B cell (primary cell): ENCODE data around the gene RNF7. TPM values are rescaled to one million over a fixed set of nuclear protein-coding genes. Genes with fewer than 3 reads are reported as not detected.

ENCODE experiments used
- ATAC-seq: fragments of 200-7000 bp; cut with Tn5 transposase; one replicate; pipeline ENCODE4 v1.10.0; 2021; ENCODE audit warnings: low read depth, mild to moderate bottlenecking, moderate number of reproducible peaks, moderate library complexity
- CTCF ChIA-PET: fragments of 350-600 bp; sonication (Branson Sonifier 250); formaldehyde crosslinking; loops from one replicate; lab custom pipeline; 2021; ENCODE audit warnings: antibody characterized with exemption, inconsistent platforms; lab: Charles Lee
- POLR2A ChIA-PET: fragments of 350-600 bp; sonication (Branson Sonifier 250); formaldehyde crosslinking; loops from one replicate; lab custom pipeline; 2021; ENCODE audit warnings: antibody characterized with exemption; lab: Charles Lee
- DNase-seq: peaks from one replicate; pipeline ENCODE4 v3.0.0; 2013
- H2AFZ ChIP-seq: 2 replicates; pipeline ENCODE4 v1.6.1; 2012; ENCODE audit warnings: mild to moderate bottlenecking, low read depth, low read length; ENCODE audit not compliant: insufficient read depth, poor library complexity, severe bottlenecking
- H3K27ac ChIP-seq, 2 donors: 1 replicate in 1 of 2; 2 replicates in 1 of 2; pipeline ENCODE4 v1.5.1; 2012 to 2013; ENCODE audit warnings: low read length in 2 of 2, mild to moderate bottlenecking in 2 of 2, moderate library complexity in 1 of 2
- H3K27me3 ChIP-seq, 4 experiments: fragments of 200-600 bp in 1 of 4; sonication (generic) in 1 of 4; replicated peaks in 1 of 4; 1 replicate in 2 of 4; 2 replicates in 2 of 4; pipeline versions ENCODE4 v1.6.1 to v1.7.0; 2013 to 2016; ENCODE audit warnings: low read length in 3 of 4, mild to moderate bottlenecking in 2 of 4, mixed read lengths in 1 of 4, moderate library complexity in 1 of 4; ENCODE audit not compliant: insufficient read depth in 4 of 4, control insufficient read depth in 3 of 4; ENCODE audit errors: control extremely low read depth in 1 of 4
- H3K36me3 ChIP-seq, 2 experiments: replicated peaks in 1 of 2; 1 replicate in 1 of 2; 2 replicates in 1 of 2; pipeline versions ENCODE4 v1.6.1 to v1.7.1; 2013; ENCODE audit warnings: low read length in 1 of 2; ENCODE audit not compliant: insufficient read depth in 2 of 2, control insufficient read depth in 1 of 2; ENCODE audit errors: control extremely low read depth in 1 of 2, extremely low read depth in 1 of 2
- H3K4me1 ChIP-seq, 2 donors: fragments of 200-600 bp in 1 of 2; sonication (generic) in 1 of 2; 1 replicate in 1 of 2; 2 replicates in 1 of 2; pipeline versions ENCODE4 v1.5.1 to v1.6.1; 2013 to 2017; ENCODE audit warnings: low read length in 2 of 2; ENCODE audit not compliant: control insufficient read depth in 2 of 2, insufficient read depth in 2 of 2
- H3K4me2 ChIP-seq: replicated peaks from 2 replicates; pipeline ENCODE3; 2012; ENCODE audit warnings: mild to moderate bottlenecking, low read depth, low read length; ENCODE audit not compliant: poor library complexity, severe bottlenecking
- H3K4me3 ChIP-seq, 5 experiments: fragments of 200-600 bp in 1 of 5; sonication (generic) in 1 of 5; 1 replicate in 3 of 5; 2 replicates in 2 of 5; pipeline versions ENCODE4 v1.5.1 to v1.7.0; 2011 to 2016; ENCODE audit warnings: low read length in 4 of 5, mild to moderate bottlenecking in 4 of 5, low read depth in 2 of 5, control low read depth in 1 of 5, moderate library complexity in 1 of 5; ENCODE audit not compliant: insufficient read depth in 1 of 5; ENCODE audit errors: control extremely low read depth in 1 of 5, extremely low read depth in 1 of 5
- H3K79me2 ChIP-seq: fragments of 200-600 bp; sonication (generic); one replicate; pipeline ENCODE4 v1.6.0; 2016; ENCODE audit warnings: low read length; ENCODE audit not compliant: control insufficient read depth, insufficient read depth
- H3K9ac ChIP-seq: fragments of 200-600 bp; sonication (generic); 2 replicates; pipeline ENCODE4 v1.6.1; 2017; ENCODE audit warnings: mild to moderate bottlenecking, low read length, moderate library complexity
- H3K9me3 ChIP-seq, 3 donors: one replicate each; pipeline versions ENCODE4 v1.6.1 to v1.7.1; 2013; ENCODE audit warnings: low read length in 2 of 3; ENCODE audit not compliant: control insufficient read depth in 2 of 3, insufficient read depth in 1 of 3; ENCODE audit errors: control extremely low read depth in 1 of 3
- H4K20me1 ChIP-seq: 2 replicates; pipeline ENCODE4 v1.6.0; 2012; ENCODE audit warnings: mild to moderate bottlenecking, low read length; ENCODE audit not compliant: insufficient read depth, control insufficient read depth, poor library complexity, severe bottlenecking
- H3K27ac Mint-ChIP-seq: one replicate; pipeline ENCODE4 v1.8.0; 2021; ENCODE audit warnings: mixed read lengths
- H3K27me3 Mint-ChIP-seq: one replicate; pipeline ENCODE4 v1.8.0; 2021; ENCODE audit warnings: mixed read lengths
- H3K4me1 Mint-ChIP-seq: one replicate; pipeline ENCODE4 v1.8.0; 2021; ENCODE audit warnings: mixed read lengths
- H3K4me3 Mint-ChIP-seq: one replicate; pipeline ENCODE4 v1.8.0; 2021; ENCODE audit warnings: mixed read lengths
- H3K9me3 Mint-ChIP-seq: one replicate; pipeline ENCODE4 v1.8.0; 2022; ENCODE audit warnings: mixed read lengths; ENCODE audit not compliant: insufficient read depth
- EZH2 ChIP-seq: IDR thresholded peaks from 2 replicates; pipeline ENCODE4 v1.6.1; 2012; ENCODE audit warnings: borderline replicate concordance, low read depth, mild to moderate bottlenecking, moderate library complexity, low read length; ENCODE audit not compliant: insufficient read depth, poor library complexity, severe bottlenecking
- WGBS: methylation state at CpG from one replicate; pipeline ENCODE4 v1.1.5; 2013; ENCODE audit warnings: missing lambda C conversion rate; ENCODE audit not compliant: insufficient coverage; 5-methylcytosine and 5-hydroxymethylcytosine counted together
- intact Hi-C: fragments of 100-400 bp; cut with micrococcal nuclease; formaldehyde crosslinking; loops from one replicate; pipeline ENCODE4 v1.10.0; 2022
- polyA plus RNA-seq: library from polyadenylated mRNA; depleted of rRNA; stranded (reverse); fragments of >200 nt; gene quantifications from 2 replicates; pipeline ENCODE4 v1.2.3, GENCODE V29; 2012
- total RNA-seq, 2 donors: library from RNA; stranded (reverse); fragments of 120-200 nt in 1 of 2; gene quantifications; 1 replicate in 1 of 2; 2 replicates in 1 of 2; pipeline versions ENCODE4 v1.2.3 to v1.2.4, GENCODE V29; 2013 to 2022
- TF ChIP-seq, protein P1 (sequence below): fragments of 200-600 bp; IDR thresholded peaks from one replicate; pipeline ENCODE4 v1.8.0; 2022; ENCODE audit warnings: antibody characterized with exemption, mild to moderate bottlenecking

RNF7 gene
- total and polyA plus RNA-seq, 2 donors (not counting 1 experiment from before 2014, with no cell fraction given), result 38.0 to 40.9 TPM

- H3K4me1 ChIP-seq, result no peaks in the 10 kb centered on the region
- no peak overlapping the region for H3K4me2 ChIP-seq
- H3K36me3 ChIP-seq, result no peaks in the 10 kb centered on the region
- DNase-seq (no peak), ATAC-seq (no peak)
- Mint-ChIP-seq H3K27me3 (peaks cover 13% of the 10 kb centered on the region), H3K9me3 (no peaks in the 10 kb centered on the region), H3K27ac (no peak overlapping the region), H3K4me1 (no peaks in the 10 kb centered on the region), H3K4me3 (no peak overlapping the region)
- no peaks in the 10 kb centered on the region for H4K20me1 ChIP-seq
- no peak overlapping the region for H2AFZ ChIP-seq
- H3K9ac ChIP-seq, result no peak overlapping the region
- ChIA-PET CTCF (interaction anchor here (1.1 kb wide), 1 partner anchor 15 kb away, joined by 3 read pairs; no protein-coding TSS in a partner anchor), POLR2A (no interaction called here)
- H3K79me2 ChIP-seq, result no peaks in the 10 kb centered on the region
- intact Hi-C loops, result no loop called here
- no peak overlapping the region for H3K27ac ChIP-seq
- H3K4me3 ChIP-seq, result no peak overlapping the region
- peaks cover 0 to 2% (median 0%) of the 10 kb centered on the region in 4 experiments for H3K27me3 ChIP-seq
- TF ChIP-seq, protein P1, sequence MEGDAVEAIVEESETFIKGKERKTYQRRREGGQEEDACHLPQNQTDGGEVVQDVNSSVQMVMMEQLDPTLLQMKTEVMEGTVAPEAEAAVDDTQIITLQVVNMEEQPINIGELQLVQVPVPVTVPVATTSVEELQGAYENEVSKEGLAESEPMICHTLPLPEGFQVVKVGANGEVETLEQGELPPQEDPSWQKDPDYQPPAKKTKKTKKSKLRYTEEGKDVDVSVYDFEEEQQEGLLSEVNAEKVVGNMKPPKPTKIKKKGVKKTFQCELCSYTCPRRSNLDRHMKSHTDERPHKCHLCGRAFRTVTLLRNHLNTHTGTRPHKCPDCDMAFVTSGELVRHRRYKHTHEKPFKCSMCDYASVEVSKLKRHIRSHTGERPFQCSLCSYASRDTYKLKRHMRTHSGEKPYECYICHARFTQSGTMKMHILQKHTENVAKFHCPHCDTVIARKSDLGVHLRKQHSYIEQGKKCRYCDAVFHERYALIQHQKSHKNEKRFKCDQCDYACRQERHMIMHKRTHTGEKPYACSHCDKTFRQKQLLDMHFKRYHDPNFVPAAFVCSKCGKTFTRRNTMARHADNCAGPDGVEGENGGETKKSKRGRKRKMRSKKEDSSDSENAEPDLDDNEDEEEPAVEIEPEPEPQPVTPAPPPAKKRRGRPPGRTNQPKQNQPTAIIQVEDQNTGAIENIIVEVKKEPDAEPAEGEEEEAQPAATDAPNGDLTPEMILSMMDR, result no peak
- no peak for TF ChIP-seq EZH2
- H3K9me3 ChIP-seq, result no peaks in the 10 kb centered on the region
Observed at GRCh38 chr3:141723255-141723654, 14.8 kb upstream of the RNF7 start.

DNA sequence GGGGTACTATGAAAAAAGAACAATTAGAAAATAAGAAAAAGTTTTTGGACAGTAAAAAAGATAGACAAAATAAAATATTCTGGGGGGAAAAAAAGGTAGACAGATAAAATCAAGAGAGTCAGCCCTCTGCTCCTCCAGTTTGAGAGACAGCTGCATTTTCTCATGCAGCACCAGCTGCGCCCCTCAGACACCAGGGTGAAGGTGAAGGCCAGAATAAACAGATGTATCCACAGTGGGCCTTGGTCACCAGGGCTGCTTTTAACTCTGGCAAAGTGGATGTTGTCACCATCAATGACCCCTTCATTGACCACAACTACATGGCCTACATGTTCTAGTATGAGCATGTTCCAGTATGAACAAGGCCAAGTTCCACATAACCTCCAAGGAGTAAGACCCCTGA is 13.9 kb upstream of the RNF7 start:
- Mint-ChIP-seq H3K9me3 (no peaks in the 10 kb centered on the region), H3K4me1 (no peaks in the 10 kb centered on the region), H3K27ac (no peak overlapping the region), H3K27me3 (peaks cover 14% of the 10 kb centered on the region), H3K4me3 (no peak overlapping the region)
- no peaks in the 10 kb centered on the region for H3K79me2 ChIP-seq
- H3K27me3 ChIP-seq, result peaks cover 0 to 3% (median under 1%) of the 10 kb centered on the region in 4 experiments
- no peak overlapping the region for H2AFZ ChIP-seq
- no peaks in the 10 kb centered on the region for H4K20me1 ChIP-seq
- TF ChIP-seq, protein P1, result no peak
- no peak for TF ChIP-seq EZH2
- H3K36me3 ChIP-seq, result no peaks in the 10 kb centered on the region
- no peak overlapping the region for H3K4me3 ChIP-seq
- ChIA-PET CTCF (interaction anchor here (1.1 kb wide), 1 partner anchor 15 kb away, joined by 3 read pairs; no protein-coding TSS in a partner anchor), POLR2A (no interaction called here)
- DNase-seq (no peak), ATAC-seq (no peak)
- intact Hi-C loops, result no loop called here
- 100% methylated on average over 1 of the region's 1 CpG for WGBS
- no peaks in the 10 kb centered on the region for H3K4me1 ChIP-seq
- no peak overlapping the region for H3K27ac ChIP-seq
- H3K9me3 ChIP-seq, result no peaks in the 10 kb centered on the region
- no peak overlapping the region for H3K4me2 ChIP-seq
- H3K9ac ChIP-seq, result no peak overlapping the region
